ENCODE data around the gene FXR1.

Gene FXR1

DNA sequence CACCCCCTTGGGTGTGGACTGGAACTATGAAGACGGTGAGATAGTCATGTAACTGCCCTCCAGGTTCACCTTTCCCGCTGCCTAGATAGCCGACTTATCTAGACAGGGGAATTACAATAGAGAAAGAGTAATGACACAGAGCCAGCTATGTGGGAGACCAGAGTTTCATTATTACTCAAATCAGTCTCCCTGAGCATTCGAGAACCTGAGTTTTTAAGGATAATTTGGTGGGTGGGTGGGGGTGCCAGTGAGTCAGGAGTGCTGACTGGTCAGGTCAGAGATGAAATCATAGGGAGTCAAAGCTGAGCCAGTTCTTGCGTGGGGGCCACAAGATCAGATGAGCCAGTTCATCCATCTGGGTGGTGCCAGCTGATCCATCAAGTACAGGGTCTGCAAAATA, 96.8 kb downstream of the FXR1 start:
- no peak for DNase-seq

DNA sequence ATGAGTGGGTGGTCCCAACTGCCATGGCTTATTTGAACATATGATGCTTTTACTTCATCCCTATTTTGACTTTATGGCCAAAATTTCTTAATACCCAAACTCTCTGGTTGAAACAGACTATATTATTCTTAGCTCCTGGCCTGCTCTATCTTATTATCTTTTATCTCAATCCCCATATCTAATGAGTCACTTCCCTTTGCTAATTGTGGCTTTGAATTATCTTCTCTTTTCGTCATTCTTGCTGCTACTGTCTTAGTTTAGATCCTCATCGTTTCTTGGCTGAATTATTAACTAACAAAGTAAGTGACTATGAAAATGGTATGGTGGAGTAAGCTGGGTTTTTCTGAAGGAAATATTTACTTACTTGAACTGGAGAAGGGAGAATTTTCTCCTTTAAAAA, 105.2 kb downstream of the FXR1 start:
- DNase-seq, result no peak

DNA sequence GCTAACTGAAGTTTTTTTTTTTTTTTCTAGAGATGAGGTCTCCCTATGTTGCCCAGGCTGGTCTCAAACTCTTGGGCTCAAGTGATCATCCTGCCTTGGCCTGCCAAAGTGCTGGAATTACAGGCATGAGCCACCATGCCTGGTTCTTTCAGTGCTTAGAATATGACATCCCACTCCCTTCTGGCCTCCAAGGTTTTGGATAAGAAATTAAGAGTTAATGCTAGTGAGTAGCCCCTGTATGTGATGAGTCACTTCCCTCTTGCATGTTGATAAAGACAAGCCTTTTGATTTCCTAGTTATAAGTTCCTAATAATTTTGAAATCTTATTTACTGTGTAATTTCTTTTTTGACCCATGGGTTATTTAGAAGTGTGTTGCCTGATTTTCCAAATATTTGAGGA, 112.7 kb downstream of the FXR1 start:
- DNase-seq, result no peak

DNA sequence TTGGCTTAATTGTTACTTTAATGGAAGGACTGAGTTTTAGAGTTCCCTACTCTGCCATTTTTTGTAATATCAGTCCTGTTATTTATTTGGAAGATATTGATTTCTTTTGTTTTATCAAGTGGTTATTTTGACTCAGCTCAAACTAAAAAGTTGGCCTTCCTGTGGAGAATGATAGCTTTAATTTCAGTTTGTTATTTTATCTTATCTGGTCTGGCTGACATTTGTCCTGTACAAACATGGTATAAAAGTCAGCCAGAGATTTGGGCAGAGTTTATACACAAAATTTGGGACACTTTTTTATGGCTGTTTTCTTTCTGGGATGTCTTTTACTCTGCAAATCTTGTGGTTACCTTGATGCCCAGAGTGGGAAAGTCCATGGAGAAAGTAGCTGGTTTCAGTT, 118.5 kb downstream of the FXR1 start:
- DNase-seq, result no peak

Measured in activated CD4-positive, alpha-beta T cell treated with anti-CD3 and anti-CD28 coated beads, Interleukin-2, amount 50 U/mL, for 4 hours (primary cell).